Neural progenitor cell (in vitro differentiated cells): Measurements from ENCODE around the gene FBLN5. TPM values are rescaled to one million over a fixed set of nuclear protein-coding genes. Genes with fewer than 3 reads are reported as not detected.

Experiments used
- DNase-seq: peaks from one replicate; pipeline ENCODE4 v3.0.0-alpha.2; 2016; ENCODE audit warnings: low spot score
- H2AFZ ChIP-seq: fragments of 200-600 bp; sonication (generic); replicated peaks from 2 replicates; pipeline ENCODE4 v1.6.1; 2016; ENCODE audit warnings: antibody characterized with exemption
- H3F3A ChIP-seq: fragments of 200-600 bp; sonication (generic); 2 replicates; pipeline ENCODE4 v1.6.1; 2016; ENCODE audit warnings: antibody characterized with exemption, low read depth
- H3K27ac ChIP-seq: fragments of 200-600 bp; sonication (generic); 2 replicates; pipeline ENCODE4 v1.5.1; 2016; ENCODE audit warnings: mild to moderate bottlenecking
- H3K27me3 ChIP-seq: fragments of 200-600 bp; sonication (generic); 2 replicates; pipeline ENCODE4 v1.6.1; 2016; ENCODE audit warnings: mild to moderate bottlenecking, moderate library complexity
- H3K36me3 ChIP-seq: fragments of 200-600 bp; sonication (generic); 2 replicates; pipeline ENCODE4 v1.5.1; 2016
- H3K4me1 ChIP-seq: fragments of 200-600 bp; sonication (generic); 2 replicates; pipeline ENCODE4 v1.6.1; 2016; ENCODE audit warnings: mixed run types
- H3K4me2 ChIP-seq: fragments of 200-600 bp; sonication (generic); 2 replicates; pipeline ENCODE4 v1.6.1; 2016
- H3K4me3 ChIP-seq: fragments of 200-600 bp; sonication (generic); 2 replicates; pipeline ENCODE4 v1.5.1; 2016
- H3K79me2 ChIP-seq: fragments of 200-600 bp; sonication (generic); 2 replicates; pipeline ENCODE4 v1.6.1; 2016; ENCODE audit warnings: low read depth
- H3K9ac ChIP-seq: fragments of 200-600 bp; sonication (generic); 2 replicates; pipeline ENCODE4 v1.6.1; 2016
- H3K9me3 ChIP-seq: fragments of 200-600 bp; sonication (generic); 2 replicates; pipeline ENCODE4 v1.5.1; 2016; ENCODE audit warnings: low read depth
- H4K20me1 ChIP-seq: fragments of 200-600 bp; sonication (generic); 2 replicates; pipeline ENCODE4 v1.6.1; 2016; ENCODE audit warnings: low read depth
- H3K27ac Mint-ChIP-seq: 3 replicates; pipeline ENCODE4 v1.8.0; 2021; ENCODE audit warnings: mixed read lengths
- H3K27me3 Mint-ChIP-seq: 2 replicates; pipeline ENCODE4 v1.8.0; 2022; ENCODE audit warnings: low read depth, mild to moderate bottlenecking, inconsistent platforms, moderate library complexity, mixed read lengths; ENCODE audit not compliant: insufficient read depth
- H3K36me3 Mint-ChIP-seq: 3 replicates; pipeline ENCODE4 v1.8.0; 2021; ENCODE audit warnings: mixed read lengths
- H3K4me1 Mint-ChIP-seq: 3 replicates; pipeline ENCODE4 v1.8.0; 2021; ENCODE audit warnings: mixed read lengths
- H3K4me3 Mint-ChIP-seq: 3 replicates; pipeline ENCODE4 v1.8.0; 2021; ENCODE audit warnings: mild to moderate bottlenecking, moderate library complexity, mixed read lengths
- H3K9me3 Mint-ChIP-seq: 3 replicates; pipeline ENCODE4 v1.8.0; 2020; ENCODE audit warnings: mixed read lengths
- EZH2 ChIP-seq: fragments of 200-600 bp; sonication (generic); IDR thresholded peaks from 2 replicates; pipeline ENCODE4 v1.6.1; 2017; ENCODE audit warnings: antibody characterized with exemption, mild to moderate bottlenecking, moderate library complexity
- EZH2phosphoT487 ChIP-seq: fragments of 200-600 bp; sonication (generic); IDR thresholded peaks from 2 replicates; pipeline ENCODE4 v1.6.1; 2017; ENCODE audit warnings: antibody characterized with exemption
- total RNA-seq: library from RNA; depleted of rRNA; stranded (reverse); fragments of >200 nt; gene quantifications from 2 replicates; pipeline ENCODE4 v1.2.3, GENCODE V29; 2015; ENCODE audit warnings: low replicate concordance
- TF ChIP-seq, protein P1 (sequence below): fragments of 200-600 bp; sonication (generic); IDR thresholded peaks from 2 replicates; pipeline ENCODE4 v1.5.1; 2017; ENCODE audit warnings: antibody characterized with exemption, mild to moderate bottlenecking

FBLN5 gene
- total RNA-seq, 1 donor from 2014 or later = not detected

GRCh38 chr14:91839749-91840148 is 107.7 kb downstream of the FBLN5 start:
- H3K9me3 Mint-ChIP-seq = no peaks in the 10 kb centered on the region
- Histone ChIP-seq H3K4me2 (no peak overlapping the region), H3K27ac (no peak overlapping the region), H3K4me1 (no peaks in the 10 kb centered on the region), H3K36me3 (no peaks in the 10 kb centered on the region), H3K27me3 (peaks cover 39% of the 10 kb centered on the region), H3F3A (peaks cover 14% of the 10 kb centered on the region), H3K9me3 (no peaks in the 10 kb centered on the region), H2AFZ (no peak overlapping the region), H3K4me3 (no peak overlapping the region), H3K9ac (no peak overlapping the region), H3K79me2 (no peaks in the 10 kb centered on the region), H4K20me1 (peaks cover 3% of the 10 kb centered on the region)
- no peak for DNase-seq
- H3K4me1 Mint-ChIP-seq = no peaks in the 10 kb centered on the region
- H3K36me3 Mint-ChIP-seq = no peaks in the 10 kb centered on the region
- H3K27ac Mint-ChIP-seq = no peak overlapping the region
- peaks cover 39% of the 10 kb centered on the region for H3K27me3 Mint-ChIP-seq
- TF ChIP-seq, protein P1, sequence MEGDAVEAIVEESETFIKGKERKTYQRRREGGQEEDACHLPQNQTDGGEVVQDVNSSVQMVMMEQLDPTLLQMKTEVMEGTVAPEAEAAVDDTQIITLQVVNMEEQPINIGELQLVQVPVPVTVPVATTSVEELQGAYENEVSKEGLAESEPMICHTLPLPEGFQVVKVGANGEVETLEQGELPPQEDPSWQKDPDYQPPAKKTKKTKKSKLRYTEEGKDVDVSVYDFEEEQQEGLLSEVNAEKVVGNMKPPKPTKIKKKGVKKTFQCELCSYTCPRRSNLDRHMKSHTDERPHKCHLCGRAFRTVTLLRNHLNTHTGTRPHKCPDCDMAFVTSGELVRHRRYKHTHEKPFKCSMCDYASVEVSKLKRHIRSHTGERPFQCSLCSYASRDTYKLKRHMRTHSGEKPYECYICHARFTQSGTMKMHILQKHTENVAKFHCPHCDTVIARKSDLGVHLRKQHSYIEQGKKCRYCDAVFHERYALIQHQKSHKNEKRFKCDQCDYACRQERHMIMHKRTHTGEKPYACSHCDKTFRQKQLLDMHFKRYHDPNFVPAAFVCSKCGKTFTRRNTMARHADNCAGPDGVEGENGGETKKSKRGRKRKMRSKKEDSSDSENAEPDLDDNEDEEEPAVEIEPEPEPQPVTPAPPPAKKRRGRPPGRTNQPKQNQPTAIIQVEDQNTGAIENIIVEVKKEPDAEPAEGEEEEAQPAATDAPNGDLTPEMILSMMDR = no peak
- TF ChIP-seq EZH2phosphoT487 (no peak), EZH2 (no peak)
- H3K4me3 Mint-ChIP-seq = no peak overlapping the region

DNA sequence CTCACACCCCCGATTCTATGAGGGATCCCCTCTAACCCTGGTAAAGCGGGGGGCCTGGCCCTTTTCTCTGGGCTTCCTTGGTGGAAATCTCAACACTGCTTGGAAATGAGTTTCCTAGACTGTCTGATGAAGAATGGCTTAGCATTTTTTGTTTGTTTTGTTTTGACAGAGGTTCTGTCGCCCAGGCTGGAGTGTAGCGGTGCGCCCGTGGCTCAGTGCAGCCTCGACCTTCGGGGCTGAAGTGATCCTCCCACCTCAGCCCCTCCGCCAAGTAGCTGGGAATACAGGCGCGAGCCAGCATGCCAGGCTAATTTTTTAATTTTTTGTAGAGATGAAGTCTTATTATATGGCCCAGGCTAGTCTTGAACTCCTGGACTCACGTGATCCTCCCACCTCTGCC is 110.4 kb downstream of the FBLN5 start:
- peaks cover 19% of the 10 kb centered on the region for H3F3A ChIP-seq
- TF ChIP-seq EZH2 = no peak
- no peak for TF ChIP-seq EZH2phosphoT487
- TF ChIP-seq, protein P1 = no peak
- Mint-ChIP-seq H3K27me3 (peaks cover 48% of the 10 kb centered on the region), H3K27ac (no peak overlapping the region), H3K9me3 (no peaks in the 10 kb centered on the region), H3K36me3 (no peaks in the 10 kb centered on the region), H3K4me3 (peak overlapping the region; percentile 82), H3K4me1 (no peaks in the 10 kb centered on the region)
- H3K36me3 ChIP-seq = no peaks in the 10 kb centered on the region
- H3K9ac ChIP-seq = no peak overlapping the region
- H3K4me3 ChIP-seq = peak overlapping the region; percentile 66
- H3K4me1 ChIP-seq = no peaks in the 10 kb centered on the region
- peak overlapping the region; percentile 88 for H3K4me2 ChIP-seq
- H4K20me1 ChIP-seq = peaks cover 6% of the 10 kb centered on the region
- peak overlapping the region; percentile 90 for H2AFZ ChIP-seq
- DNase-seq = no peak
- H3K9me3 ChIP-seq = no peaks in the 10 kb centered on the region
- peaks cover 50% of the 10 kb centered on the region for H3K27me3 ChIP-seq
- H3K79me2 ChIP-seq = no peaks in the 10 kb centered on the region
- no peak overlapping the region for H3K27ac ChIP-seq

GRCh38 chr14:91835920-91836843 is 111.3 kb downstream of the FBLN5 start:
- no peak overlapping the region for H3K27ac ChIP-seq
- peak overlapping the region; percentile 88 for H3K4me2 ChIP-seq
- no peaks in the 10 kb centered on the region for H3K9me3 Mint-ChIP-seq
- peak; percentile 89 for DNase-seq
- peaks cover 19% of the 10 kb centered on the region for H3F3A ChIP-seq
- no peak overlapping the region for H3K9ac ChIP-seq
- H3K27me3 ChIP-seq = peaks cover 50% of the 10 kb centered on the region
- H3K4me3 ChIP-seq = peak overlapping the region; percentile 66
- H3K36me3 Mint-ChIP-seq = no peaks in the 10 kb centered on the region
- H3K27ac Mint-ChIP-seq = no peak overlapping the region
- H3K27me3 Mint-ChIP-seq = peaks cover 42% of the 10 kb centered on the region
- no peaks in the 10 kb centered on the region for H3K79me2 ChIP-seq
- H3K4me1 Mint-ChIP-seq = no peaks in the 10 kb centered on the region
- TF ChIP-seq EZH2 (peak; percentile 93), EZH2phosphoT487 (peak; percentile 74)
- TF ChIP-seq, protein P1 = peak; percentile 9
- peak overlapping the region; percentile 90 for H2AFZ ChIP-seq
- H3K4me1 ChIP-seq = peaks cover under 1% of the 10 kb centered on the region
- H3K36me3 ChIP-seq = no peaks in the 10 kb centered on the region
- peaks cover 6% of the 10 kb centered on the region for H4K20me1 ChIP-seq
- no peaks in the 10 kb centered on the region for H3K9me3 ChIP-seq
- peak overlapping the region; percentile 82 for H3K4me3 Mint-ChIP-seq
